NCI-H82 treated with DMSO at 0.1 percent for 48 hours (cell line): ENCODE data around the gene HNRNPA1L2.
"Not testable (repeated sequence)": the region's sequence is repeated elsewhere in the genome, so short reads cannot be mapped to it uniquely, and the experiment has no call there.

ENCODE experiments used
- DNase-seq: peaks from one replicate; lab custom pipeline; 2025; ENCODE audit not compliant: unreplicated experiment; lab: John Stamatoyannopoulos, UW

Gene HNRNPA1L2

DNA sequence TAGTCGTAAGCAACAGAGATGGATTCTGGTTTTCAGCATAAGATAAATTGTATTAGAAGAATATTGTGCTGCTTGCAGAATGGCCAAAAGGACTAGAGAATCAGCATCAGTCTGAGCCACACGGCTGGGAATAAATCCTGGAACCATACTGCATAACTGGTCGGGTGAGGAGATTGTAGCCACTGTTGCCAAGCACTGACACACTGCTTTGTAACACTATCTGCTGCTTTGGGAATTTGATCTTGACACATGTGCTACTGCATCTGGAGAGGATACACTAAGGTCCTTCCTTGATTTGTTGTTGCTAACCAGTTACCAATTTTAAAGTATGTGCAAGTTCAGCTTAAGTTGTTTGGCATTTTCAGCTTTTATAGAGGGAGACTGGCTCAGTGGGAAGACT lies 1.9 kb downstream of the HNRNPA1L2 start:
- DNase-seq, result no peak

DNA sequence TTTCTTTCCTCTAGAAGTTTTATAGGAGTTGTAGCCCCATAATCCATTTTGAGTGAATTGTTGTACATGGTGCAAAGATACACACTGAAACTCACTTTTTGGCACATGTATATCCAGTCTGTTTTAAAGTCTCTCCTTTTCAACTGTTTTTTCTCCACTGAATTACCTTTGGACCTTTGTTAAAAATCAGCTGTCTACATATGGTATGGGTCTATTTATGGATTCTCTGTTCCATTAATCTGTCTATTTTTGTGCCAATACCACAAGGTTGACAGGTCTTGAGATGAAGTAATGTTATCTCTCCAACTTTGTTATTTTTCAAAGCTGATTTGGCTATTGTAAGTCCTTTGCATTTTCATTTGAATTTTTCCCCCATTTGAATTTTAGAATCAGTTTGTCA lies 4.7 kb downstream of the HNRNPA1L2 start:
- no peak for DNase-seq

DNA sequence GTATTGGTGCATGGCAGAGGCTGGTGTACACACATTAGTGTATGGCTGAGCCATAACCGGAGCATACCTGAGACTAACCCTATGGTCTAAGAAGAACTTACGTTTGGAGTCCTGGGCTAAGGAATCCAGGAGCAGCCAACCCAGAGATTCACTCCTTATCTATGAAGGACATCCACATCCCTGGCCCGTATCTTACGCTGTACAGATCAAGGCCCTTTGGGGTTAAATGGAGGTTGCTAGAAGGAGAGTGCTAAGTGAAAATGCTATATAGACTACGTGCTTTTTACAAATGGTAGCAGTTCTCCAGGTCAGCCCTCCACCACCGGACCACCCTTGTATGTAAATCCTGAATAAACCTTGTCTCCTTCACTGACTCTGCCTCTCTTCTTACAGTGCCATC lies 8.5 kb downstream of the HNRNPA1L2 start:
- DNase-seq, result no peak

DNA sequence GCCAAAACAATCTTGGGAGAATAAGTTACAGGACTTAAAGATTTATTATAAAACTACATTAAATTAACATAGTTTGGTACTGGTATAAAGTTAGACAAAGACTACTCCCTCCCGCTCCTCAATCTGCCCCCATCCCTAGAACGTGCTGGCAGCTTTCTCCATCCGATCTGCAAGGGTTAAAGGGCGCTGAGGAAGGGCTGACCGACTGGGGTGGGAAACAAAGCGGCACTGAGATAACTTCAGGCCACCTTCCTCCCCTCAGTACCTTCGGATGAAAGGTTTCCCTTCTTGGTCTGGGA lies 9.6 kb downstream of the HNRNPA1L2 start:
- DNase-seq, result no peak

DNA sequence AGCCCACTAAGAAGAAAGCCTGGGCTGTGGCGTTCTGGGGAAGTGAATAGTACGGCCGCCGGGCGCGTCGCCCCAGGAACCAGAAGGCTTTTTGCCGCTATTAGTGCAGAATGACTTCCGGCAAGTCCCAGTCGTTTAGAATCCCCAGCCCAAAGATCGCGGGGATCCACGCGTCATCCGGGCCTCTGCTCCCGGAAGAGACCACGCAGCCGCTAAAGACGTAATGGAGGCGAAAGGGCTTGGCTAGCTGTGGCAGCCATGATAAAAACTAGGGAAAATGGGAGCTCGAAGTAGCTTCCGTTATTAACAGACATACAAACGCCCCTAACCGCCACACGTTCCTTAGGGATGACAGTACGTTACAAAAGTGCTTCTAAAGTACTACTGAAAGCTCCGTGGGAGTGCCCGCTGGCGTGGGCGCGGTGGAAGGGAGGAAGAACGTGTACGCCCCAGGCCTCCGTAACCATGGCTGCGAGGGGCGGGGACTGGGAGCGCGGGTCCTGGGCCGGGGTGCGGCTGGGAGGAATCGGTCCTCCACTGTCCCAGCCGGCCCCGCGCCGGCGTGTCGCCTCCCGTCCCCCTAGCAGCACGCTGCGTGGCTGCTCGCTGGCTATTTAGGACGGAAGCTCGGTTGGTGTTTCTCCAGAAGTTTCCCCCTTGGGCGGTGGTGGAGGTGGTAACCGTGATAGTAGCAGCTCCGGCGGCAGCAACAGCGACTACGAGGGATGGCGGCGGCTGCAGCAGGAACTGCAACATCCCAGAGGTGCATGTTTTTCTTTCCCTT lies 10.2 kb downstream of the HNRNPA1L2 start, which contains the start of gene SUGT1:
TSS of gene SUGT1 (plus strand) at position 641 of the 784 bp plus-strand sequence. CDS start at position 726, 85 bp downstream.
- peak; percentile 94 for DNase-seq

DNA sequence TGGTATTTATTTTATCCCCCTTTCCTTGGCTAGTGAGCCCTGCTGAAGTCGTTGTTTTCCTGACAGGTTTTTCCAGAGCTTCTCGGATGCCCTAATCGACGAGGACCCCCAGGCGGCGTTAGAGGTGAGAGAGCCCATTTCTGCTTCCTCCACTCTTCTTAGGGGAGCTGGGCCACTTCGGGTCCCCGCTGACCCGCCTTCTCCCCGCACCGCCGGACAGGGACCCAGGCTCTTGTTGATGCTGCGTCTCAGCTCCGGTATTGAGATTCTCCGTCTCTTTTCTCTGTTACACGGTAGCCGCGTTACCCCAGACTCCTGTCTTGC lies 10.7 kb downstream of the HNRNPA1L2 start:
- DNase-seq, result no peak

DNA sequence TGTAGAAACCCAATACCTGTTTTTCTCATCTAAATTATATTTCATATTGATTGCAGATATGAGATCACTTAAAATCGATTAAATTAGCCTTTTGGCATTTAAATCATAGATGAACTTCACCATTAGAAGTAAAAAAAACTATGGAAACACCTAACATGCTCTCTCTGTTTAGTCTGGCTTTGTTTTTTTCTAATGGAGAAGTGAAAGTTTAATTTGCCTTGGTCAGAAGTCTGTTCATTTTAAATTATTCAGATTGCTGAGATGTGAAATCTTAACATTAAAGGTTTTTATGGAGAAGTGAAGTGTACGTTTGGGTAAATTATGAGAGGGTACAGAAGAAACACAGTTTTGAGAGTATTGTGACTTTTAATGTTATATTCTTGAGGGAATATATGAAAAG lies 17.1 kb downstream of the HNRNPA1L2 start:
- no peak for DNase-seq

DNA sequence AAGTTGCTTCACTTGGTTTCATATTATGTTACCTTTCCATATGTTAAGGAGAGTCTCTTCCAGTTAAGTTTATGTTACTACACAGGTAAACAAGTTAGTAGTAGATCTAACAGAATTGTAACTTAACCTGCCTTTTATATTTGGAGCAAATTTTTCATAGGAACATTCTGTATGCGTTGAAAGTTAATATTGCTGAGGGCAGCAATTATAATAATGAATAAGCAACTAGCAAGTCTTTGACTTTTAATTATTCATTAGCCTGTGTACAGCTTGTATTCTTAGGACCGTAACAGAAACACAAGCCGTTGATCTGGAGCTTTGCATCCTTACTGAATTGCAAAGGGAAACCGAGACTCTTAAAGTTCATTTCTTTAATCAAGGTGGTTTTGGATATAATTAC lies 22.0 kb downstream of the HNRNPA1L2 start:
- no peak for DNase-seq

DNA sequence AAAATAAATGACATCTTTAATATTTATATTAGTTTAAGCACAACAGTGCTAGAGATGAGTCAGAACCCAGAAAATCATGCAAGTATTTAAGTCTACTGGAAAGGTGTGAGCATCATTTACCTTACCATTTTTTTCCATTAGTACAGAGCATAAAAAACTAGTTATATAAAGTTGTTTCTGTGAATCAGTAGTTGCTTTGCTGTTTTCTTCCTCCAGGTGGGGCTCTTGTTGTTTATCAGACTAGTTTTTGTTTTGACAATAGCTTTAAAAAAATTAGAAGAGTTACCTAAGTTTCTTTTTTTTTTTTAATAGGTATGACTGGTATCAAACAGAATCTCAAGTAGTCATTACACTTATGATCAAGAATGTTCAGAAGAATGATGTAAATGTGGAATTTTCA lies 23.1 kb downstream of the HNRNPA1L2 start:
- DNase-seq, result no peak

DNA sequence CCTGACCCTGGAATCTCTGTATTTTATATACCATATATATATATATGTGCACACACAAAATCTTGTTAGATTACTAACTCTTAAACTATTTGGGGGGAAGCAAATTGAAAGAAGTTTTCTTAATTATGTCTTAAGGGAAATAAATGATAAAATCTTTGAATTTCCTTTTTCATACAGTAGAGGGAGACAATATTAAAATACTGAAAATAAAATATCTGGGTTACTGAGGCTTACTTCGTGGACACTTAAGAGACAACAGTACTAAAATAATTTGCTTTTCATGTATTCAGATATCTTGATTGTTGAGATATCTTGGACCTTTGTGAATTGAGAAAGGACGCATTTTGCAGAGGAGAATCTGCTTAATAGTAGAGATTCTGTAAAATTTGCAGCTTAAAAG lies 27.4 kb downstream of the HNRNPA1L2 start:
- DNase-seq, result no peak

DNA sequence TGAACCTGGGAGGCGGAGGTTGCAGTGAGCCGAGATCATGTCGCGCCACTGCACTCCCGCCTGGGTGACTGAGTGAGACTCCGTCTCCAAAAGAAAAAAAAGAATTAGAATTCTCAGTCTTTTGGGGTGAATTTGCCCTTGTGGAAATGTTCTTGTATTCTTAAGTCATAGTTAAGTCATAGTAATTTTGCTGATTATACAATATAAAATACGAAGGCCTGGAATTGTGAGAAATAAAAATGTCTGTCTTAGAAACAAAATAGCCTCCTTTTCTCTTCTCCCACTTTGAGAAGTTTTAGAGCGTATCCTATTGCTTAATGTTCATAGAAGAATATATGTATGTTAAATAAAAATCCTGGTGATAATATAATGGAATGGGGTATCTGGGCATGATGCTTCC lies 28.5 kb downstream of the HNRNPA1L2 start:
- DNase-seq, result no peak

DNA sequence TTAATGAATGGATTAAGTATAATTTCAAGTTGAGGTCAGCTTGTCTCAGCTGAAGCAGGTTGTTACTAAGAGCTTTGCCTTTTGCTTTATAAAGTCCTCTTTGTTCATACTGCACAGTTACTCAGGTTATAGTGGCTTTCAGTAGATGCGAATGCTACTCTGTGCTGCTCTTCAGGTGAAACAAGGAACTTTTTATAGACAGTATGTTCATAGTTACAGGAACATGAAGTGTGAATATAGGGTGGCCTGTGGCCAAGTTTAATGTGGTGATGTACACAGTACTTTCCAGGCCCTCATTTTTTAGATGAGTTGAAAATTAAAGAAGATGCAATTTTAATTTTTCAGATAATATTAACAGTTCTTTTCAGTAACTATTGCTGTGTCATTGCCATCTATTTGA lies 31.2 kb downstream of the HNRNPA1L2 start:
- DNase-seq, result no peak

DNA sequence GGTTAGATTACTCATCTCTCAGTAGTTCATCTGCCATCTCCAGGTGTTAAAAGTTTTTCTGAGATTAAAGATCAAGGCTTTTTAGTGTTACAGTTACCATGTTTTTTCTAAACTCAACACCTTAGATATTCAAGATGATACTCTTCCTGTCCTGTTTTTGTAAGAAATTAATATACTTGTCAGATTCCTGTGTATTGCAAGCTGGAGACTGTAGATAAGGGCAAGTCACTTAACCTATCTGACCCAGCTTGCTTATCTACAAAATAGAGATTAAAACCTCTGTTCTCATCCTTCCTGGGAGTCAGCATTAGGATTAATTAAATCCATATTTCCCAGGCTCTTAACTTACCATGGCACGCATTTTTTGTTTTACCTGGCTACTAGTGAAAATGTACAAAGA lies 35.6 kb downstream of the HNRNPA1L2 start:
- no peak for DNase-seq

DNA sequence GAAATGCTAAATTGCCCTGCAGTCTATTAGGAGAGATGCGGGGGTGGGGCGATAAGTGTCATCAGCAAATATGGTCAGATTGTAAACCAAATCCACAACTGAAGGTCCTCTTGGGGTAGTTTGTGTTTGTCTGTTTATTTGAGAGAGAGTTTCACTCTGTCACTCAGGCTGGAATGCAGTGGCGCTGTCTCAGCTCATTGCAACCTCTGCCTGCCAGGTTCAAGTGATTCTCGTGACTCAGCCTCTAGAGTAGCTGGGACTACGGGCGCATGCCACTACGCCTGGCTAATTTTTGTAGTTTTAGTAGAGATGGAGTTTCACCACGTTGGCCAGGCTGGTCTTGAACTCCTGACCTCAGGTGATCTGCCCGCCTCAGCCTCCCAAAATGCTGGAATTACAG lies 43.6 kb downstream of the HNRNPA1L2 start:
- not testable (repeated sequence) for DNase-seq

DNA sequence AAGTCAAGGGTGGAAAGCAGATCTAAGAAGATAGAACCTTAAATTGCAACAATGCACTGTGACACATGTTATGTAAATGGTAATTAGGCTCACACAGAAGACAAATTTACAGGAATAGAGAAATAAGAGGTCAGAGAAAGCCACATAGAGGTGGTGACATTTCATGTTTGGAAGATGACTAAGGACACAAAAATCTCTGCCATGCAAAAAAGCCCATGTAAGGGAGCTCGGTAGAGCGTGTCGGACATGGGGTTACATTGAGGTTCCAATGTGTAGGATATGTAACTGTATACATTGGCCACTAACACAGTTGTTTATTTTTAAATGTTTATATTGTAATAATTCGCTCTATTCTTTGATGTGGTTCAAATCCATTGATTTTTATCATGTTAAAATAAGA lies 44.1 kb downstream of the HNRNPA1L2 start:
- DNase-seq, result no peak
